Measurements from ENCODE around the gene SPSB2.

The SPSB2 gene

GRCh38 chr12:6849976-6850560, 23.0 kb downstream of the SPSB2 start:
- Histone ChIP-seq H3K4me1 (ENCODE audit: control insufficient read depth, insufficient read depth, low read length) (peaks cover 25% of the 10 kb centered on the region), H3K9ac (ENCODE audit: low read length in 2 of 2) (no peak overlapping the region), H3K27me3 (ENCODE audit: control insufficient read depth in 1 of 2, insufficient read depth in 2 of 2, low read length in 2 of 2) (no peaks in the 10 kb centered on the region), H3K4me3 (ENCODE audit: low read length in 2 of 2) (no peak overlapping the region), H3K36me3 (ENCODE audit: control insufficient read depth in 2 of 2, insufficient read depth in 2 of 2, low read length in 2 of 2) (peaks cover 16 to 27% of the 10 kb centered on the region in 2 donors), H3K27ac (ENCODE audit: low read length) (no peak overlapping the region), H3K9me3 (ENCODE audit: control insufficient read depth in 2 of 2, low read length in 2 of 2) (no peaks in the 10 kb centered on the region)

GRCh38 chr12:6849427-6849826, 23.7 kb downstream of the SPSB2 start:
- Histone ChIP-seq H3K27me3 (ENCODE audit: control insufficient read depth in 1 of 2, insufficient read depth in 2 of 2, low read length in 2 of 2) (no peaks in the 10 kb centered on the region), H3K27ac (ENCODE audit: low read length) (no peak overlapping the region), H3K4me1 (ENCODE audit: control insufficient read depth, insufficient read depth, low read length) (peaks cover 21% of the 10 kb centered on the region), H3K4me3 (ENCODE audit: low read length in 2 of 2) (no peak overlapping the region), H3K9me3 (ENCODE audit: control insufficient read depth in 2 of 2, low read length in 2 of 2) (no peaks in the 10 kb centered on the region), H3K36me3 (ENCODE audit: control insufficient read depth in 2 of 2, insufficient read depth in 2 of 2, low read length in 2 of 2) (peaks cover 20 to 31% of the 10 kb centered on the region in 2 donors), H3K9ac (ENCODE audit: low read length in 2 of 2) (no peak overlapping the region)

- Histone ChIP-seq H3K27ac (ENCODE audit: low read length) (no peak overlapping the region), H3K4me3 (ENCODE audit: low read length in 2 of 2) (no peak overlapping the region), H3K9ac (ENCODE audit: low read length in 2 of 2) (no peak overlapping the region), H3K9me3 (ENCODE audit: control insufficient read depth in 2 of 2, low read length in 2 of 2) (no peaks in the 10 kb centered on the region), H3K4me1 (ENCODE audit: control insufficient read depth, insufficient read depth, low read length) (peaks cover 8% of the 10 kb centered on the region), H3K36me3 (ENCODE audit: control insufficient read depth in 2 of 2, insufficient read depth in 2 of 2, low read length in 2 of 2) (peaks cover 23 to 42% of the 10 kb centered on the region in 2 donors), H3K27me3 (ENCODE audit: control insufficient read depth in 1 of 2, insufficient read depth in 2 of 2, low read length in 2 of 2) (no peaks in the 10 kb centered on the region)
These were observed 25.4 kb downstream of the SPSB2 start for GRCh38 chr12:6847676-6848075.

- no peak overlapping the region for H3K4me3 ChIP-seq (ENCODE audit: low read length in 2 of 2)
- peaks cover 23 to 43% of the 10 kb centered on the region in 2 donors for H3K36me3 ChIP-seq (ENCODE audit: control insufficient read depth in 2 of 2, insufficient read depth in 2 of 2, low read length in 2 of 2)
- H3K27ac ChIP-seq (ENCODE audit: low read length) = no peak overlapping the region
- H3K9me3 ChIP-seq (ENCODE audit: control insufficient read depth in 2 of 2, low read length in 2 of 2) = no peaks in the 10 kb centered on the region
- H3K9ac ChIP-seq (ENCODE audit: low read length in 2 of 2) = no peak overlapping the region
- H3K4me1 ChIP-seq (ENCODE audit: control insufficient read depth, insufficient read depth, low read length) = peaks cover 7% of the 10 kb centered on the region
- no peaks in the 10 kb centered on the region for H3K27me3 ChIP-seq (ENCODE audit: control insufficient read depth in 1 of 2, insufficient read depth in 2 of 2, low read length in 2 of 2)
These were observed 26.7 kb downstream of the SPSB2 start for GRCh38 chr12:6846316-6846869.

GRCh38 chr12:6845395-6845794, 27.7 kb downstream of the SPSB2 start:
- Histone ChIP-seq H3K9me3 (ENCODE audit: control insufficient read depth in 2 of 2, low read length in 2 of 2) (no peaks in the 10 kb centered on the region), H3K36me3 (ENCODE audit: control insufficient read depth in 2 of 2, insufficient read depth in 2 of 2, low read length in 2 of 2) (peaks cover 23 to 43% of the 10 kb centered on the region in 2 donors), H3K4me1 (ENCODE audit: control insufficient read depth, insufficient read depth, low read length) (no peaks in the 10 kb centered on the region), H3K27ac (ENCODE audit: low read length) (no peak overlapping the region), H3K9ac (ENCODE audit: low read length in 2 of 2) (no peak overlapping the region), H3K4me3 (ENCODE audit: low read length in 2 of 2) (no peak overlapping the region), H3K27me3 (ENCODE audit: control insufficient read depth in 1 of 2, insufficient read depth in 2 of 2, low read length in 2 of 2) (no peaks in the 10 kb centered on the region)

GRCh38 chr12:6843118-6843902, 29.8 kb downstream of the SPSB2 start:
- Histone ChIP-seq H3K27me3 (ENCODE audit: control insufficient read depth in 1 of 2, insufficient read depth in 2 of 2, low read length in 2 of 2) (no peaks in the 10 kb centered on the region), H3K4me3 (ENCODE audit: low read length in 2 of 2) (no peak overlapping the region), H3K9me3 (ENCODE audit: control insufficient read depth in 2 of 2, low read length in 2 of 2) (no peaks in the 10 kb centered on the region), H3K36me3 (ENCODE audit: control insufficient read depth in 2 of 2, insufficient read depth in 2 of 2, low read length in 2 of 2) (peaks cover 23 to 50% of the 10 kb centered on the region in 2 donors), H3K4me1 (ENCODE audit: control insufficient read depth, insufficient read depth, low read length) (no peaks in the 10 kb centered on the region), H3K27ac (ENCODE audit: low read length) (no peak overlapping the region), H3K9ac (ENCODE audit: low read length in 2 of 2) (no peak overlapping the region)

GRCh38 chr12:6842075-6842474, 31.0 kb downstream of the SPSB2 start:
- no peaks in the 10 kb centered on the region for H3K9me3 ChIP-seq (ENCODE audit: control insufficient read depth in 2 of 2, low read length in 2 of 2)
- no peaks in the 10 kb centered on the region for H3K4me1 ChIP-seq (ENCODE audit: control insufficient read depth, insufficient read depth, low read length)
- peaks cover 28 to 54% of the 10 kb centered on the region in 2 donors for H3K36me3 ChIP-seq (ENCODE audit: control insufficient read depth in 2 of 2, insufficient read depth in 2 of 2, low read length in 2 of 2)
- no peak overlapping the region for H3K9ac ChIP-seq (ENCODE audit: low read length in 2 of 2)
- no peak overlapping the region for H3K4me3 ChIP-seq (ENCODE audit: low read length in 2 of 2)
- no peak overlapping the region for H3K27ac ChIP-seq (ENCODE audit: low read length)
- no peaks in the 10 kb centered on the region for H3K27me3 ChIP-seq (ENCODE audit: control insufficient read depth in 1 of 2, insufficient read depth in 2 of 2, low read length in 2 of 2)

GRCh38 chr12:6840761-6841515, 32.2 kb downstream of the SPSB2 start, which contains the start of gene GNB3:
Gene GNB3, plus strand, starts transcription at chr12:6840925. Its CDS starts 363 bp downstream, at chr12:6841288.
- Histone ChIP-seq H3K4me3 (ENCODE audit: low read length in 2 of 2) (no peak within 1 kb of the TSS), H3K9ac (ENCODE audit: low read length in 2 of 2) (no peak within 1 kb of the TSS), H3K27ac (ENCODE audit: low read length) (no peak within 1 kb of the TSS), H3K36me3 (ENCODE audit: control insufficient read depth in 2 of 2, insufficient read depth in 2 of 2, low read length in 2 of 2) (peaks cover 18 to 51% of the 10 kb centered on the region in 2 donors), H3K27me3 (ENCODE audit: control insufficient read depth in 1 of 2, insufficient read depth in 2 of 2, low read length in 2 of 2) (no peaks in the 10 kb centered on the region), H3K9me3 (ENCODE audit: control insufficient read depth in 2 of 2, low read length in 2 of 2) (no peaks in the 10 kb centered on the region), H3K4me1 (ENCODE audit: control insufficient read depth, insufficient read depth, low read length) (no peaks in the 10 kb centered on the region)

- H3K4me1 ChIP-seq (ENCODE audit: control insufficient read depth, insufficient read depth, low read length) = no peaks in the 10 kb centered on the region
- no peak overlapping the region for H3K4me3 ChIP-seq (ENCODE audit: low read length in 2 of 2)
- no peak overlapping the region for H3K27ac ChIP-seq (ENCODE audit: low read length)
- H3K9ac ChIP-seq (ENCODE audit: low read length in 2 of 2) = no peak overlapping the region
- H3K27me3 ChIP-seq (ENCODE audit: control insufficient read depth in 1 of 2, insufficient read depth in 2 of 2, low read length in 2 of 2) = no peaks in the 10 kb centered on the region
- peaks cover 15 to 47% of the 10 kb centered on the region in 2 donors for H3K36me3 ChIP-seq (ENCODE audit: control insufficient read depth in 2 of 2, insufficient read depth in 2 of 2, low read length in 2 of 2)
- H3K9me3 ChIP-seq (ENCODE audit: control insufficient read depth in 2 of 2, low read length in 2 of 2) = no peaks in the 10 kb centered on the region
These were observed 32.8 kb downstream of the SPSB2 start for GRCh38 chr12:6840330-6840729.

GRCh38 chr12:6839482-6840201, 33.5 kb downstream of the SPSB2 start:
- Histone ChIP-seq H3K4me3 (ENCODE audit: low read length in 2 of 2) (no peak overlapping the region), H3K36me3 (ENCODE audit: control insufficient read depth in 2 of 2, insufficient read depth in 2 of 2, low read length in 2 of 2) (peaks cover 10 to 43% of the 10 kb centered on the region in 2 donors), H3K27ac (ENCODE audit: low read length) (no peak overlapping the region), H3K9me3 (ENCODE audit: control insufficient read depth in 2 of 2, low read length in 2 of 2) (no peaks in the 10 kb centered on the region), H3K4me1 (ENCODE audit: control insufficient read depth, insufficient read depth, low read length) (no peaks in the 10 kb centered on the region), H3K9ac (ENCODE audit: low read length in 2 of 2) (no peak overlapping the region), H3K27me3 (ENCODE audit: control insufficient read depth in 1 of 2, insufficient read depth in 2 of 2, low read length in 2 of 2) (no peaks in the 10 kb centered on the region)

All from stomach smooth muscle (tissue), 2 donors.